Mucosa of descending colon (tissue), 3 donors: Measurements from ENCODE around the gene IPO9. TPM values are rescaled to one million over a fixed set of nuclear protein-coding genes. Genes with fewer than 3 reads are reported as not detected.
A peak's percentile ranks its signal among the peaks of the same experiment; 100 is the strongest.

Source experiments
- ATAC-seq: fragments of 200-7000 bp; cut with Tn5 transposase; one replicate; pipeline ENCODE4 v1.9.1; 2020; ENCODE audit warnings: mild to moderate bottlenecking, moderate library complexity
- DNase-seq, 3 donors: peaks; one replicate each; pipeline ENCODE4 v3.0.0-alpha.2; 2020
- H3K36me3 ChIP-seq: fragments of 200-600 bp; one replicate; pipeline ENCODE4 v1.8.0; 2021; ENCODE audit warnings: low read depth, mild to moderate bottlenecking
- H3K4me1 ChIP-seq: fragments of 200-600 bp; one replicate; pipeline ENCODE4 v1.8.0; 2021; ENCODE audit warnings: low read depth, mild to moderate bottlenecking
- H3K4me3 ChIP-seq: fragments of 200-600 bp; one replicate; pipeline ENCODE4 v1.8.0; 2021; ENCODE audit warnings: mild to moderate bottlenecking
- H3K9me3 ChIP-seq: fragments of 200-600 bp; one replicate; pipeline ENCODE4 v1.8.0; 2021; ENCODE audit warnings: mild to moderate bottlenecking
- CTCF ChIP-seq: fragments of 200-600 bp; IDR thresholded peaks from one replicate; pipeline ENCODE4 v1.8.0; 2022; ENCODE audit warnings: antibody characterized with exemption, mild to moderate bottlenecking
- intact Hi-C, 2 donors: fragments of 100-400 bp; cut with DNase I in 1 of 2; cut with micrococcal nuclease in 1 of 2; formaldehyde crosslinking; loops; one replicate each; pipeline versions ENCODE4 v1.11.0 to v1.11.1; 2022; cut with DNase I, micrococcal nuclease
- total RNA-seq, 3 donors: library from RNA; stranded (reverse); fragmentation: NEBNext Ultra II Directional in 2 of 3; extraction: Animal tissue kit (Norgen Biotek cat#: 25700) in 2 of 3; gene quantifications; one replicate each; pipeline versions ENCODE4 v1.2.1 to v1.2.4, GENCODE V29; 2021 to 2023
- donor health status: DM: no; HTN: no; CAD: no; lungs with moderate emphysema.
- donor health status: DM: no; HTN: no; CAD: no.
- donor health status: DM: no; HTN: yes; CAD: no.

Gene IPO9
- total RNA-seq, 3 donors from 2014 or later = 25.9 to 33.9 (median 28.4) TPM

- Histone ChIP-seq H3K4me1 (peaks cover 9% of the 10 kb centered on the region), H3K36me3 (no peaks in the 10 kb centered on the region), H3K9me3 (no peaks in the 10 kb centered on the region), H3K4me3 (no peak overlapping the region)
- intact Hi-C loops = no loop called here
- no peak for DNase-seq
- TF ChIP-seq CTCF = no peak
- no peak for ATAC-seq
Measured at GRCh38 chr1:201886103-201886885, 57.3 kb downstream of the IPO9 start.

GRCh38 chr1:201887116-201887866, 58.3 kb downstream of the IPO9 start:
- Histone ChIP-seq H3K9me3 (no peaks in the 10 kb centered on the region), H3K4me3 (no peak overlapping the region), H3K4me1 (peaks cover 9% of the 10 kb centered on the region), H3K36me3 (no peaks in the 10 kb centered on the region)
- intact Hi-C loops = no loop called here
- DNase-seq = no peak
- no peak for TF ChIP-seq CTCF
- no peak for ATAC-seq

- ATAC-seq = peak; percentile 87
- H3K36me3 ChIP-seq = no peaks in the 10 kb centered on the region
- H3K4me3 ChIP-seq = peak within 1 kb of the TSS; percentile 20
- intact Hi-C loops = no loop called here
- no peak for TF ChIP-seq CTCF
- peak; percentile 47 to 73 (median 72) for DNase-seq
- peaks cover 9% of the 10 kb centered on the region for H3K4me1 ChIP-seq
- no peaks in the 10 kb centered on the region for H3K9me3 ChIP-seq
Measured at GRCh38 chr1:201888282-201889089, 59.5 kb downstream of the IPO9 start, which contains the start of gene SHISA4. SHISA4 (plus strand) TSS chr1:201888898; CDS start chr1:201888995, 97 bp downstream.

GRCh38 chr1:201889090-201889968, 60.4 kb downstream of the IPO9 start:
- Histone ChIP-seq H3K9me3 (no peaks in the 10 kb centered on the region), H3K4me3 (no peak overlapping the region), H3K4me1 (peaks cover 9% of the 10 kb centered on the region), H3K36me3 (no peaks in the 10 kb centered on the region)
- no peak for ATAC-seq
- intact Hi-C loops = no loop called here
- TF ChIP-seq CTCF = no peak
- peak in 1 of 3 donors; percentile 15 for DNase-seq
